ENCODE data around the gene RYR2.

Gene RYR2

GRCh38 chr1:237416924-237417655, 375.1 kb downstream of the RYR2 start:
- DNase-seq (ENCODE audit: insufficient read length, low spot score) (no peak), FAIRE-seq (no peak)

GRCh38 chr1:237428809-237429208, 386.8 kb downstream of the RYR2 start:
- FAIRE-seq, result no peak
- DNase-seq (ENCODE audit: insufficient read length, low spot score), result no peak

- FAIRE-seq, result no peak
These were observed 387.3 kb downstream of the RYR2 start for GRCh38 chr1:237429252-237429651.

GRCh38 chr1:237431448-237431847, 389.5 kb downstream of the RYR2 start:
- FAIRE-seq (no peak), DNase-seq (ENCODE audit: insufficient read length, low spot score) (no peak)

More at GRCh38 chr1:237429252-237429651, 387.3 kb downstream of the RYR2 start:
- DNase-seq (ENCODE audit: insufficient read length, low spot score), result no peak

GRCh38 chr1:237440346-237440745, 398.4 kb downstream of the RYR2 start:
- no peak for FAIRE-seq

GRCh38 chr1:237444120-237444790, 402.3 kb downstream of the RYR2 start:
- no peak for DNase-seq (ENCODE audit: insufficient read length, low spot score)
- FAIRE-seq, result no peak

More at GRCh38 chr1:237440346-237440745, 398.4 kb downstream of the RYR2 start:
- no peak for DNase-seq (ENCODE audit: insufficient read length, low spot score)

- no peak for DNase-seq (ENCODE audit: insufficient read length, low spot score)
- FAIRE-seq, result no peak
These were observed 406.1 kb downstream of the RYR2 start for GRCh38 chr1:237448042-237448441.

- DNase-seq (ENCODE audit: insufficient read length, low spot score), result no peak
- FAIRE-seq, result no peak
These were observed 415.6 kb downstream of the RYR2 start for GRCh38 chr1:237457573-237457972.

- no peak for FAIRE-seq
These were observed 425.3 kb downstream of the RYR2 start for GRCh38 chr1:237467320-237467719.

GRCh38 chr1:237470712-237471338, 428.8 kb downstream of the RYR2 start:
- FAIRE-seq (no peak), DNase-seq (ENCODE audit: insufficient read length, low spot score) (no peak)

More at GRCh38 chr1:237467320-237467719, 425.3 kb downstream of the RYR2 start:
- DNase-seq (ENCODE audit: insufficient read length, low spot score), result no peak

GRCh38 chr1:237471377-237471776, 429.4 kb downstream of the RYR2 start:
- DNase-seq (ENCODE audit: insufficient read length, low spot score) (no peak), FAIRE-seq (no peak)

- DNase-seq (ENCODE audit: insufficient read length, low spot score), result no peak
- FAIRE-seq, result no peak
These were observed 430.0 kb downstream of the RYR2 start for GRCh38 chr1:237471956-237472355.

GRCh38 chr1:237473854-237474253, 431.9 kb downstream of the RYR2 start:
- DNase-seq (ENCODE audit: insufficient read length, low spot score), result no peak
- no peak for FAIRE-seq

- DNase-seq (ENCODE audit: insufficient read length, low spot score), result no peak
- FAIRE-seq, result no peak
These were observed 436.1 kb downstream of the RYR2 start for GRCh38 chr1:237478082-237478481.

GRCh38 chr1:237478842-237479241, 436.9 kb downstream of the RYR2 start:
- DNase-seq (ENCODE audit: insufficient read length, low spot score) (no peak), FAIRE-seq (no peak)

GRCh38 chr1:237482777-237483176, 440.8 kb downstream of the RYR2 start:
- FAIRE-seq, result no peak
- no peak for DNase-seq (ENCODE audit: insufficient read length, low spot score)

- DNase-seq (ENCODE audit: insufficient read length, low spot score) (no peak), FAIRE-seq (peak; percentile 28)
These were observed 450.4 kb downstream of the RYR2 start for GRCh38 chr1:237492359-237492758.

- DNase-seq (ENCODE audit: insufficient read length, low spot score) (no peak), FAIRE-seq (no peak)
These were observed 458.6 kb downstream of the RYR2 start for GRCh38 chr1:237500566-237500965.

- DNase-seq (ENCODE audit: insufficient read length, low spot score), result no peak
- FAIRE-seq, result no peak
These were observed 461.3 kb downstream of the RYR2 start for GRCh38 chr1:237503292-237503691.

- no peak for DNase-seq (ENCODE audit: insufficient read length, low spot score)
- FAIRE-seq, result no peak
These were observed 465.0 kb downstream of the RYR2 start for GRCh38 chr1:237507005-237507404.

GRCh38 chr1:237509748-237510147, 467.8 kb downstream of the RYR2 start:
- DNase-seq (ENCODE audit: insufficient read length, low spot score) (no peak), FAIRE-seq (no peak)

GRCh38 chr1:237525102-237525501, 483.1 kb downstream of the RYR2 start:
- no peak for FAIRE-seq
- DNase-seq (ENCODE audit: insufficient read length, low spot score), result no peak
